Inferior parietal cortex (tissue), 1 donor: ENCODE results near the gene KLHL29.

Experiments used
- DNase-seq: peaks from one replicate; pipeline ENCODE4 v3.0.0-alpha.2; 2016; ENCODE audit errors: extremely low spot score

The KLHL29 gene

DNA sequence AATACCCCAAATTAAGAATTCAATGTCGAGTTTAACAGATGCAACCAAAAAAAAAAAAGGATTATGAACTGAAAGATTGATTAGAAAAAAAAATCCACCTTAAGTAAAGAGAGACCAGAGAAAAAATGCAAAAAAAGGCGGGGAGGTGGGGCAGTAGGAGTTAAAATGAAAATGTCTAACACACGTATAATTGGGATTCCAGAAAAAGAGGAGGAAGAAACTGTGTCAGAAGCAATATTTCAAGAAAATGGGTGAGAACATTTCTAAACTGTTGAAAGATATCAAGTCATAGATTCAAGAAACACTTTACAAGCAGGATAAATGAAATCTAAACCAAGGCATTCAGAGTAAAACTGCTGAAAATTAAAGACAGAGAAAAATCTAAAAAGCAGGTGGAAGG is 226.9 kb downstream of the KLHL29 start:
- DNase-seq, result no peak

DNA sequence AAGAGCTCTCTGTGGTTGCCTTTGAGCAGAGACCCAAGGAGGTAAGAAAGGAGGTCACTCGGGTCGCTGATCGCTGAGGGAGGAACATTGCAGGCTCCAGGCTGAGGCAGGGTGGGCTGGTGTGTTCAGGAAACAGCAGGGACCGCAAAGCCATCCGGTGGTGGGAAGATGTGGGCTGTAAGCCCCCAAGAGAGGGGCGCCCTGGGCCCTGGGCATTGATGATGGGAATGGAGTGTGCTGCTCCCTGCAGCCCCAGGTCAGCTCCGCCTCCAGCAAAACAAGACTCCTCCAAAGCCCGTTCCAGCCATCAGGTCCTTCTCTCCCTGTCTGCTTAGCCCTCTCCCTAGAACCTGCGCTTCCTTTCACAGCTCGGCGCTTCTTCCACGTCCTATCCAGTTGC is 229.7 kb downstream of the KLHL29 start:
- no peak for DNase-seq

DNA sequence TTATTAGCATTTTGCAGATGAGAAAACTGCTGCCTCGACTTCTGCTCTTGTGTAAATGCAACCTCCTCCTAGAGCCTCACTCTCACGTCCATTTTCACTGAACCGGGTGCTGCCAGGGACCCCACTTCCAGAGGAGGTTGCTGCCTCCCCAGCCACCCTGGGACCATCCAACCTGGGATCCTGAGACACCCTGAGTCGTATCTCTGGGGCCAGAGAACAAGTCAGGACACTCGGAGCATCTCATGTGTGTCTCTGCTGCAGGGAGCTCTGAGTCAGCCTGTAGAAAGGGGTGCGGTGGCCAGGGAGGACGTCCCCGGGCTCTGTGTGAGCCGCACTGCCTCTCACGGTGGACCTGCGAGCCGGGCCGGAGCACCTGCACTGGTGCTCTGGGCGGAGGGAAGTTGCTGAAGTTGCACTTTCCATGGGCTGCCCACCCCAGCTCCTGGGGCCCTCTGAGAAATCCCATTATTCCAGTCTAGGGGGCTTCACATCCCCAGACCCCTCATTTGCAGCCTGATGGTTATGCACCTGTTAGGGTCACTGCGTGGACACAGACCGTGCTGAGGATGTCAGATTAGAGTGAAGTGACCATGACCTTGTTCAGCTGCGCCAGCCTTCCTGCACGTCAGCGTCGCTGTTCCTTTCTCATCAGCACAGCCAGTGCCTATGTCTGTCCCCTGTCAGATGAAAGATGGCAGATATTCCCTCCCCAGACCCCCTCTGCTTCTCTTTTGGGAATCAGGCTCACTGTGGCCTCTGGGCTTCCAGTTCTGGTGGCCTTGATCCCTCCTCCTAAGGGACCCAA is 230.4 kb downstream of the KLHL29 start:
- no peak for DNase-seq

DNA sequence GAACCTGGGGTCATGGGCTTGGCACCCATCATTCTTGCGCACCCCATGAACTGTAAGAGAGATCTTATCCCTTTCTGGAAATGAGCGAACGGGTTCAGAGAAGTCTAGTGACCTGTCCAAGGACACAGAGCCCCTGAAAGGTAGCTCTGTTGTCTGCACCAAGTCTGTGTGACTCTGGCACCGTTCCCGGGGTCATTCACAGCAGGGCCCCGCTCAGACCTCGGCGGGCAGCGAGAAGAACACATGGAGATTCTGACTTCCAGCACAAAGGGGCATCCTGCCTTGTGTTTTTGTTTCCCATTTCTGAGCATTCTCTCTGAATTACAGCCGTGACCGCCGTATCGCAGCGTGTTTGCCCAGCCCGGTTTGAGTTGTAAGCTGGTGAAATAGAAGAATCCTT is 231.7 kb downstream of the KLHL29 start:
- DNase-seq, result no peak

DNA sequence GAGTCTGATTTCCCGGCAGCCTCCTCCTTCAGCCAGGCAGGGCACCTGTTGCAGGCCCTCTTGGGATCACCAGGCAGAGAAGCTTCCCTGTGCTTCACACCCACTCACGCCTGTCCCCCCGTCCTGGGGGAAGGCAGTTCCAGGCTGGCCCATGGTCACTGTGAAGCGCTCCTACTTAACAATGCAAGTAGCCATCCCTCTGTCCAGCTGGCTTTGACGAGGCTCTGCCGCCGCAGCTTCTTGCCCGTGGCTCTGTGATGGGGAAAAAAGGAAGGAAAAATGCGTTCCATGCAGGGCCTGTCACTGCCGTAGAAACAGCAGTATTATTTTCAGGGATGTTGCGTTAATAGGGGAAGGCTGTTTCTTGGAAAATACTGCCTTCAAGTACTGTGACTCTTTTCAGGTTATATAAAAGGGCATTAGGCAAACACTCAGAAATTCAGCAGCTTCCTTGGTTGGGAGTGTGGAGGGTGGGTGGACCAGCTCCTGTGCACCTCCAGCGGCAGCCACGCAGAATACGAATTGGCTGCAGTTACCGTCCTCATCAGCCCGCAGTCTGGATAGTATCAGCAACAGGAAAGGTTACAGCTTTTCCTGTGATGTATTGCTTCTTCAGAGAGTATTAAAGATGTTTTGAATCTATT is 232.3 kb downstream of the KLHL29 start:
- DNase-seq, result peak; percentile 30

DNA sequence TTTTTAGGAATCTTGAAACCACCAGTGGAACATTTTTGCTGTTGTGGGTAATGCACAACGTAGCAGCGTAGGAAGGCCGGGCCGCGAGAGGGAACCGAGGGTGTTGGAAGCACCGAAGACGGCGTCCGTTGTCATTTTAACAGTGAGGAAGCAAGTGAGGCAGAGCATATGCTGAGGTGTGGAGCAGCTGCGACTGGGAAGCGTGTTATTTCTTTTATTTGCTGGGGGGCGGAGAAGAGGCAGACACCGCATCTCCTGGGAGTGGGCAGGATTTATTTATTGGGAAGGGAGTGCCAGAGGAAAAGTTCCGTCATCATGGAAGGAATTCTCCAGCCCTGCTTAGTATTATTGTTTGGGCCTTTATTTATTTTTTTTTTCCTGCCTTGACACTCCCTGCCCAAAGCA is 232.8 kb downstream of the KLHL29 start:
- no peak for DNase-seq

DNA sequence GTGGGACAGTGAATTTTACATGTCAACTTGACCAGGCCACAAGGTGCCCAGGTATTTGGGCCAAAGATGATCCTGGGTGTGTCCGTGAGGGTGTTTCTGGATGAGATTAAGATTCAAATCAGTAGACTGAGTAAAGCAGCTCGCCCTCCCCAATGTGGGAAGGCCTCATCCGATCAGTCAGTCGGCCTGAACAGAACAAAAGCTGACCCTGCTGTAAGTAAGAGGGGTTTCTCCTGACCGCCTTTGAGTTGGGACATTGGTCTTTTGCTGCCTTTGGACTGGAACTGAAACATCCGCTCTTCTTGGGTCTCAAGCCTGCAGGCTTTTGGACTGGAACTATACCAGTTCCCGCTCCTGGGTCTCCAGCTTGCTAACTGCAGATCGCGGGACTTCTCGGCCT is 233.3 kb downstream of the KLHL29 start:
- no peak for DNase-seq

DNA sequence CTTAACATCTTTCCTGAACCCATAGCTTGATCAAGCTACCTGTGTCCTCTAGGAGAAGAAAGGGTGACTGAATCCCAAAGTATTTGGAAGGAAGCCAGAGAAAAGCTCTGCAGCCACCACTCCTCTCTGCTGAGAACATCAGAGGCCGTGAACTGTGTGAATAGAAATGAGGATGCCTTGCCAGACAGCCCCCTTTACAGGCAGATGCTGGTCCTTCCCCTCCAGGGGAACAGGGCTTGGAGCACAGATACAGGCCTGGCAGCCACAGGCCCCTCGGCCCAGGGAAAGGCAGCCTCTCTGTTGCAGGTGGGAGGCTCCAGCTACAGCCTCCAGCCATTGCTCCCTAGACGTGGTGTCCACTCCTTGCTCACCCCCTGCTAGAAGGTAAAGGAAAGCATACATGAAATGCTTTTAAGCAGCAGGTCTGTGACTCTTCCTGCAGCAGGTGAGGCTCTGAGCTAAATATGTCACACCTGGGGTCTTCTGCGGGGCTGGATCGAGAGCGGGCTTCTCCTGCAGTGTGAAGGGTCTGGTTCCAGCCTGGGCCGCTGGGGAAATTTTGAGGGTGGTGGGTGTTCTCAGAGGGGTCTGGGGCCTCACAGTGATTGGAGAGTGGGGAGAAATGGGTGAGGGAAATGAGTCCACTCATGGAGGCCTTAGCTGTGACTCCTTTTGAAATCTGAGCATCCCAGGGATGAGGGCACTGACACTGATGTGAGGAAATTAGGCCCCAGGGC is 234.0 kb downstream of the KLHL29 start:
- DNase-seq, result no peak

DNA sequence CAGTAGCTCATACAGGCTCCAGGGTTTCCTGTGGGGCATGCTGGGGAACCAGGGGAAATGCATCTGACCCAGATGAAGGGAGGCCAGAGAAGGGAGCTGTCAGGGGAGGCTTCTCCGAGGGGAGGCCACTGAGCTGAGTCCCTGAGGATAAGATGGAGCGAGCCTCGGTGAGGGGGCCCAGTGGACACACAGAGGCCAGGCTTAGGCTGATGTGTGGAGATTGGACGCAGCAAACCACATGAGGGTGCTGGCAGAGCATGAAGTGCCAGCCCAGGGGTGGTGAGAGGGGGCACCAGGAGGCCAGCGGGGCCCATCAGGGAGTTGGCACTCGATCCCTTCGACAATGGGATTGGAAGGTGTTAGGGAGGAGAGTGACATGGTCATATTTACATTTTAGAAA is 235.0 kb downstream of the KLHL29 start:
- no peak for DNase-seq

DNA sequence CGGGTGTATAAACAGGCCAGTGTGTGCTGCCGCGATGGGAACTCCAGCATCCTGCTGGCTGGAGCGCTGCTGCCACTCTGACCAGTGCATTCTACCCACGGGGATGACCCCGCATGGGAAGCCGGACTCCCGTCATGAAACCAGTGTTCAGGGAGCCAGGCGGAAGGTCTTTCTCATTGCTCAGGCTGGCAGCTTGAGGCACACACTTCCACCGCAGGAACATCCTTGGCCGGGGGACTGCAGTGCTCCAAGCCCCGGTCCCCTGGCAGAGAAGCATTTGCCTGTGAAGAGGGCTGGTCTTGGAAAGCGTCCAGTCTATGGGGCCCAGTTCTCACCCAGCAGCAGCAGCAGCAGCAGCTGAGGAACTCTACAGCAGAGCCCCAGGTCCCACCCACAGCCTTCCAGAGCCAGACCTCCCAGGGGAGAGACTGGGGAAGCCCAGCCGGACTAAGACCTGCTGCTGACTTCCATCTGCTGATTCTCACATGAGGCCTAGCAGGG is 235.9 kb downstream of the KLHL29 start:
- no peak for DNase-seq

DNA sequence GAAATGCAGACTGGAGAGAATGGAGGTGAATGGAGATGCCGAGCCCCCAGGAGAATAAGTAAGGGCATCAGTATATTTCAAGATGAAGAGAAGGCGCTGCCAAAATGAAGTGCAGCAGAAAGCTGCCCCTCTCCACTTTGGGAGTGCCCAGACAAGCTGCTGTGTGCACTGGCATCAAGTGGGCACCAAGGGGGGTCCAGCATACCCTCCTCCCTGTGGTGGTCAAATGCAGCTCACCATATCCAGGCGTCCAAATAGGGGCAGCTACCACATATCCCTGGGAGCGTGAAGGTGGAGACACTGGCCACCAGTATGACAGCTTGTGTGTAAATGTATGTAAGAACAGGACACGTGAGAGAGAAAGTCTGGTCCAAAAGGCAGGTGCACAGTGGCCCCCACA is 236.6 kb downstream of the KLHL29 start:
- DNase-seq, result no peak

DNA sequence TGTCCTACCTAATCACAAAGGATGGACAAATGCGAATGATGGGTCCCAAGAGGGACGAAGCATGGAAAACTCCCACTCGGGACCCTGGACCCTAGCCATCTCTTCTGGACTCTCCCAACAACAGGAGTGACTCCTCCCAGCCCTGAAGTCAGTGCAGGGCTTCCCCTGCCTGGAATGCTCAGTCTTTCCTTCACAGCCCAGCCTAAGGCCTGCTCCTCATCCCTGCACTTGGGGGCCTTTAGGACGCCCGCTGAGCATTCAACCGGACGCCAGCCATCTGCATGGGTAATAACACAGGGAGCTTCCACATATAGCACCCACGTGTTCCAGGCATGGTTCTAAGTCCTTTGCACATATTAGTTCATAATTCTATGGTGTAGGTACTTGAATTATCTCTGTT is 237.5 kb downstream of the KLHL29 start:
- no peak for DNase-seq

DNA sequence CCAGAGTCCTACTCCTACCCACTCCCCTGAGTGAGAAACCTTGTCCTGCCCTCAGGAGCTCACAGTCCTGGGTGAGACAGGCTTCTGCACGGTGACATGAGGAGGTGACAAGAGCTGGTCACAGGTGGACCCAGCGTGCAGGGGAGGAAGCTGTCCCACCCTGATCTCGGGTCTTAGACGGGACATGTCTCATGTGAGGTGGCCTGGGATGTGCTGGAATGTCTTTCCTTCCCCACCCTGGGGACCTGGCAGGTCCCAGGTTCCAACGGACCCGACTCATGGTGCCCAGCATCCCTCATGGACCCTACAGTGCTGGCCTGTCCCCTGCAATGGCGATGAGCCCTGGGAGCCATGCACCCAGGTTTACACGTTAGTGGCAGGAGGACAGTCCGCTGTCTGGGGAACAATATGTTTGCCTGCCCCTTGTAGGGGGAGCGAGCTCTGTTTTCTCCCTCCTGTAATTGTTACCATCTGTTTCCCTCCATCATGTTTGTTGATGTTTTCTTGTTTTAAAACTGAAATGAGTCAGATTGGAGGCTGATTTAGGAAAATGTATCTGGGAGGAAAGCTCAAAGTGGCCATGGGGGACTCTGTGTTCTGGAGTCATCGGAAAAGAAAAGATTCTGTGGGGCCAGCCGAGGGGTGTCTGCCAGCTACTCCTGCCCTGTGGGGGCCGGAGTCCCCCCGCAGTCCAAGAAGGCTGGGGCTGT is 238.1 kb downstream of the KLHL29 start:
- no peak for DNase-seq

DNA sequence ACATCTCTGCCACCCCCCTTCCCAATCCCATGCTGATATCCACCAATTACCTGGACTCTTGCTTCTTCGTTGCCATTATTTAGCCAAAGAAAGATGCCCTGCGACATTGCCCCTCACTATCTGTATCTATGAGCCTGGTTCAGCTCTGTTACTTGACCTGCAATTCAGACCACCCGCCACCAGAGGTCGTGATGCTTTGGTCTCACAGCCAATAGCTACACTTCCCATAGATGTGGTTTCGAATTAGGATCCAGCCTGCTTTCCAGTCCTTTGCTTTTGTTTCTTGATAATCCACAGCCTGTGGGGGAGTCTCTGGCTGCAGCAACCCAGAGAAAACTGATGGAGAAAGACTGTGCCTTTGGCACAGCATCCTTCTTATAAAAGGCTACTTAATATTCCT is 239.4 kb downstream of the KLHL29 start:
- no peak for DNase-seq

DNA sequence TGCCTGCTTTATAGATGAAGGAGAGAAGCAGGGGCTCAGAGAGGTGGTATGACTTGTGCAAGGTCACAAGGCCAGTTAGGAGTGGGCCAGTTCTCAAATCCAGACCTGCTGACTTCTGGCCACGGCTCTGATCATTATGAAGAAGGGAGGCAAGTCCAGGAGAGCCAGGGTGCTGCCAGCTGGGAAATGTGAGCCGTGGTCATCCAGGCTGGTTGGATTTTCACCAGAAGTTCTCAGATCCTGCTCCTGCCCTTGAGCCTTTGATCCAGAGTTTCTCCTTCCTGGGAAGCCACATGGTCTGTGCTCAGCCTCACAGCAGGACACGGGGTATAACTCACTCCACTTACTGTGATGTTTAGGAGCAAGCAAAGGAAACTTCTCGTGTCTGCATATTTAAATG is 239.9 kb downstream of the KLHL29 start:
- DNase-seq, result no peak

DNA sequence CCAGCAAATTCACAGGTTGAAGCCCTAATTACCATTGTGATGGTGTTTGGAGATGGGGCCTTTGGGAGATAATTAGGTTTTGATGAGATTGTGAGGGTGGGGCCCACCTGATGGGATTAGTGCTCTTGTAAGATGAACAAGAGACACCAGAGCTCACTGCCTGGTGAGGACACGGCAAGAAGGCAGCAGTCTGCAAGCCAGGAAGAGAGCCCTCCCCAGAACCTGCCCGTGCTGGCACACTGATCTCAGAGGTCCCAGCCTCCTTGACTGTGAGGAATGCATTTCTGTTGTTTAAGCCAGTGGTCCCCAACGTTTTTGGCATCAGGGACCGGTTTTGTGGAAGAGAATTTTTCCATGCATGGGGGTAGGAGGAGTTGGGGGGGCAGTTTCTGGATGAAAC is 240.7 kb downstream of the KLHL29 start:
- no peak for DNase-seq

DNA sequence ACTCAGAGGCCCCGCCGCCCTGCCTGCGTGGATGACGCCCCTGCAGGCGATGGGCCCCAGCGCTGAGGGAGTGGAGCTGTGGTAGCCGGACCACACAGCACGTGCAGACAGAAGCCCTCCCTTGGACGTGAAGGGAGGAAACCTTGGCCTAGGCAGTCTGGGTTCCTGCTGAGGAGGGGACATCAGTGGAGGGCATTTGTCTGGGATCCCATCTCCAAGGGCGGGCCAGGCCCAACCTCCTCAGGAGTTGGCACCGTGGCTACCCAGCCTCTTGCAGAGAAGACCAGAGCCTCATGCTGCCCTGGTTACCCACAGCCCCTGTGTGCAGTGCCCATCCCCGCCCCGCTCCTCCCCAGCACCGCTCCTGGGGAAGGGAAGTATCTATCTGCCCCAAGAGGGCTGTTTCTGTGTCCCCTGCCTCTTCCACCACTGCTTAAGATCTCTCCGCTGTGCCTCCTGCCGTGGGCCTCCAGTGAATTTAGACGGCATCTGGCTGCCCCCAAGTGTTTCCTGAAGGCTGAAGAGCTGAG is 241.8 kb downstream of the KLHL29 start:
- no peak for DNase-seq

DNA sequence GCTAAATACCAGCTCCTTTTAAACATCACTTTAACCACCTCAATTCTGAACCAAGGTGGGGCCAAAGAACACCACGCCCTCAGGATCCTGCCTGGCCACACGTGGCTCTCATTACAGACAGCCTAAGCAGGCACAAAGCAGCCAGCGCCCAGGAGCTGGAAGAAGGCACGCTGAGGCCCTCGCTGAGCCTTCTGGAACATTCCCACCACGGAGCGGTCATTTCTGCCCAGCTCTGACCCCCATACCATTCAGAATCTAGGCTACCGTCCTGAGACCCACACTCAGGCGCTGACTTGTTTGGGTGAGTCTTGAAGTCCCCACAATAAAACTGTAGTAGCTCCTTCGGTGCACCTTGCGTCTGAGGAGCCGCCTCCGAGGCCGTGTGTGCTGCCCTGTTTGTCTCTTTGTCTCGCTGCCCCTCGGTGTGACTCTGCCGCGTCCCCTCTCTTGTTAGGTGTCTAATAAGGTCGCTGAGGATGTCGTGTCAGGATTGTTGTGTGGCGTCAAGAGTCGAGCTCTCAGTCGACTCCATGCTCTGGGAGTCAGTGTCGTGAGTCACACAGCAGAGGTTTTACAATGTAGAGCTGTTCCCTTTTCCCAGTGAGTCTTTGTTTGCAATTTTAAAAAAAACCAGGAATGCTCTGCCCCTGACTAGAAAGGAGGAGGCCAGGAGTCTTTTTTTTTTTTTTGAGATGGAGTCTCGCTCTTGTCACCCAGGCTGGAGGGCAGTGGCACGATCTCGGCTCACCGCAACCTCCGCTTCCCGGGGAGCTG is 242.4 kb downstream of the KLHL29 start:
- no peak for DNase-seq

DNA sequence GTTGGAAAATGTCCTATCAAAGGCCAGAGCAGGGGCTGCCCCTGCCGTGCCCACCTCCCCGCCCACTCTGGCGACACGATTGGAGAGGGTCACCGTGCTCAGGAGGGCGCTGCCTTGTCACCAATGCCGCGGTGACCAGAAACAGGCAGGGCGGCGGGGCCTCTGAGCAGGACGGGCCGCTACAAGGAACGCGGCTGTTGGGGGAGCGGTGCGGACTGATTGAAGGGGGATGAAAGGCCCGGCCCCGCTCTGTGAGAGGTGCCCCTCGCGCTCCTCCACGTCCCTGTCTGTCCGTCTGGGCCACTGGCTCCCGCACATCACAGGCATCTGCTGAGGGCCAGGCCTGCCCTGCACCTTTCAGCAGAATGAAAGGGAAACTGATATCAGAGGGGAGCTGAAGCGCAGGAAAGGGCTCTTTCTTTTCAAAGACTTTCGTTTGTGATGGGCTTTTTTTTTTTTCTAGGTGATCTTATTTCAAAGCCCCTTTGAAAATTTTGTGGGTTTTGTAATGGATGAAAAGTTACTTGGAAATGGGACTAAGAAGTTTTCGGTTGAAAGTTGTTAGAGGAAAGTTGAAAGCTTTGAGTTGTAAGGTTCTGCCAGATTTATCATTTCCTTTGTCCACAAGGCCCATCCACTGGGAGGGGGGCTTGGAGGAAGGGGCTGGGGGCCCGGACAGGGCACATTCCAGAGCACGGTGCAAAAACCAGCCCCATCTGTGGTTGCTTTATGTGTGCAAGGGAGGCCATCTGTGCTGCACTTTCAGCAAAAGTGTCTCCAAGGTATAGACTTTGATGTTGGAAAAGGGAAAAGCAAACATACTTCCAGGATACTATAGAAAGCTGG is 244.2 kb downstream of the KLHL29 start:
- DNase-seq, result no peak
